HG02588 (cell line): Measurements from ENCODE around the gene EBF3.

Experiments used
- ATAC-seq: cut with Tn5 transposase; IDR thresholded peaks from one replicate; pipeline ENCODE4 v1.9.1; 2021; ENCODE audit warnings: mild to moderate bottlenecking, moderate library complexity; ENCODE audit not compliant: unreplicated experiment

The EBF3 gene

DNA sequence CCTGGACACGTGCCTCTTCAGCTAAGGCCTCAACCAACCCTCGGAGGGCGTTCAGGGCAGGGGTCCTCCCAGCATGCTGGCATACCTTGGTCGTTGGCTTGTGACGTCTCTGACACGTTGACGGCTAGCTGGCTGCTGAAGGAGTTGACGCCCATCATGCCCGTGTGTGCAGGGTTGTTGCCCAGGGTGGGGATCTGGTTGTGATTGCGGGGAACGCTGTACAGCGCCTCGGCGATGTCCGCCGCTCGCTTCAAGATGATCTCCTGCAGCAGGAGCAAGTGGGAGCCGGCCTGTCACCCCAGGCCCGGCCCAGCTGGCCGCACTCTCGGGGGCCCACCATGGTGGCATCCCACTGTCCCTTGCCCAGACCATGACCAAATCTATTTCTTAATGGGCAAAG lies 122.0 kb downstream of the EBF3 start:
- no peak for ATAC-seq

DNA sequence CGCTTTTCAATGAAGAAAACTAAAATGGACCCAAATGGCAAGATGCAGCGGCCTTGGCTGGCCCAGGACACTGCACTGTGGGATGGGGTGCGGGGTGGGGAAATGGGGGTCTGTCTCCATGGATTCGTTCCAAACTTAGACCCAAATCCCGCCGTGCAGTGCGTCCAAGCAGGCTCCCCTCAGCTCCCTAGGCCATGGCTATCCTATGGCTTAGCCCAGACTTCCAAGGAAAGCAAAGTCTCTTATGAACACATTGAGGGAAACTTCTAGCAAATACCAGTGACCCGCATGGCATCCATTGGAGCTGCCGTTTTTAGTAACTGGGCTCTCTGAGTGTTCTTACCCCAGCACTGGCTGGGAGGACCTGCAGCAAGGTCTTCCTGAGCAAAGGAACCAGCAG lies 122.5 kb downstream of the EBF3 start:
- no peak for ATAC-seq

DNA sequence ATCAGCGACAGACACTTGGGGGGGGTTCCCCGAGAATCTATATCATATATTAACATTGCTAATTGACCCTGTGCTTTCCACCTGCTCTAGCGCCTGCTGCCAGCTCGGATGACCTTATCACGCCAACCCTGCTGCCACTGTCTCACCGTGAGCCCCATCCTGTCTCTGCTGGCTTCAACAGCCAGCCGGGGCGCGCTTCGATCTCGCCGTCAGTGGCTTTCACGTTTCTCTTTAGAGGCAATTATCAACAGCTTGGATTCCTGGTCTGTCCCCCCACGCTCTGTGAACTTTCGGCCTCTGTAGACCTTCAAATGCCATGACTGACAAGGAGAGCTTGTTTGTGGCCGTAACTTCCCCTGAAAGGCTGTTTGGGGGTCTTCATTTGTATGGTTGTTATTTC lies 123.0 kb downstream of the EBF3 start:
- no peak for ATAC-seq

DNA sequence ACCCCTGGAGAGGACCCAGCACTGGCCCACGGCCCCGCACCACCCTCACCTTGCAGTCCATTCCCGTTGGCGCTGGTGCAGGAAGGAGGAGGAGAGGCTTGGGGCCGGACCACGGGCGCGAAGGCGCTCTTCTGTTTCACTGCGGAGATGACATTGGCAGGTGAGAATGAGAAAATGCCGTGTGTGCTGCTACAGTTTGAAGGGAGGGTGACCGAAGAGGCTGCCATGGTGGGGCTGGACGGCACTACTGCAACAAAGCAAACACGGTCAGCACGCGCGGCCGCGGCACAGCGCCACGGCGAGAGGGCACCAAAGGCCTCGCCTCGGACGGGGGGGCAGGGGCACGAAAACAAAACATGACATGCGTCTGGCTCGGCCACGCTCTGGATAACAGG lies 123.9 kb downstream of the EBF3 start:
- no peak for ATAC-seq

DNA sequence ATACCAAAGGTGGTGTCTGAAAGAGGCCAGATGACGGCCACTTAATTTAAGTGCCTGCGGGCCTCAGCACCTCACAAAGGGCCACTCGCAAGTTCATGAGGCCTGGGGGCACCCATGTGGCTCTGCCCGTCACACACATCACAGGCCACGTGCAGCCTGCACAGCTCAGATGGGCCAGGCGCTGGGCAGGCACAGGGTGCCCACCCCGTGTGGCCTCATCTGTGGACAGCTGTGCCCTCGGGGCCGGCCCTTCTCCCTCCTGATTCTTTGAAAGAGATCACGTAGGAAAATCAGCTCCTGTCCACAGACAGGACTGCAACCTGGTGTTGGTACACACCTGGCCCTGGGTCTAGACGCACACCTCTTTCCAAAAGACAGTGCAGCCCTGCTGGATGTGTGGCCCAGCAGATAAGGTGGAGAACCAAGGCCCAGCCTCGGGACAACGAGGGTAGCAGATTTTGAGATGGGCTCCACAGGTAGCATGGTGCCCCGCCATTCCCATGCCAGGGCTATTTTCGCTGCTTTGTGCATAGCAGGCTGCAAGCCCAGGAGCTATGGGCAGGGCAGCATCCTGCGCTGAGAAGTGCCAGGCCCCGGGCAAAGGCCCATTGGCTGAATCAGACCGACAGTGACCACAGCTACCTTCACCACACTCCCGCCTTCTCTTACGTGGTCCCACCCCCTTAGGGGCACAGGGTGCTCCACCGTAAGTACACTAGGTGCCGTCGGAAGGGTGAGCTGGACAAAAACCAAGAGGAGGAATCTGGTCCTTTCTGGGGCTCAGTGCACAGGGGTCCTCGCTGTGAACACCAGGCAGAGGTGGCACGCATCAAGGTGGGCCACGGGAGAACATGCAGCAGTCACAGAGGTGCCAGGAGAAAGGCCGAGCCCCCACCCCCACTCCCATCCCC lies 124.5 kb downstream of the EBF3 start:
- no peak for ATAC-seq

DNA sequence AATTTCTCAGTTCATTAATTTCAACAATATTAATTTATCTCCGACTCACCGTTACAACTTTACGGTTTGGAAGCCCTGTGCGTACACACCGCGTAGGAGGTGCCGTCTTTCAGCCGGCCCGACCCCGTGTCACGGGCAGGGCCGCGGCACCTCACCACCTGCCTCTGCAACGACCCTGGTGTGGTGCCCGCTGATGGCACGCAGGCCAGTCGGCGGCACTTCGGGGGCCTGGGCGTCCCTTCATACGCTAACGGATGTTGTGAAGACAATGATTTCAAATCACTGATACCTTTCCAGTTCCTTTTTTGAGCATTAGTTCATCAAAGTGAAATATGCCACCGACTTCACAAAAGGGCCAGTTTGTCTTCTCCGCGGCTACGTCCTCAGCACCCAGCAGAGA lies 125.3 kb downstream of the EBF3 start:
- no peak for ATAC-seq

DNA sequence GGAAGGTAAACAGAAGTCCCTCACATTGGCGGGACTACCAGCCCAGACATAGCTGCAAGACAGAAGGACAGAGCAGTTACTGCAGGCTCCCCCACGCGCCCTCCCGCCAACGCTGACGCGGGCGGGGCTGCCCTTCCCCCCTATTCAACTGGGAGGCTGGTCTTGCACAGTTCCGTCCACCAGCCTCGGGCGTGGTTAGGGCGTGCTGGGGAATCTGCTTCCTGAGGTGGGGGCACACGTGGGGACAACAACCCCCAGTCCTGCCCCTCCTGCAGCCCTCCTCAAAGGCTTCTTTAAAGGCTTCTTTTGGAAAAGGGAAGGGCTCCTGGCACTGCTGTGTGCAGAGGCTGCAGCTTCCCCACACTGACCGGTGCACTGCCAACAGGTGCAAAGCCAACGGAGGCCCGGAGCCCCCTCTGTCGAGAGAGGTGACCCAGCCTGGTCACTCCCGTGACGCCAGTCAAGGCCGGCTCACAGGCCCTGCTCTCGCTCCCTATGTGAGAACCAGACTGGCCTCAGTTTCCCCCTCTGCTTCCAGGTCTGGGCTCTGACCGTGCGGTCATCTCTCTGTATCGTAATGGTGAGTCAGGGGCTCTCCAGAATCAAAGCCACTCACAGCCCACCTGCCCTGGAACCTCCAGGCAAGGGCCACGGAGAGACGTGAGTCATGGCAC lies 126.0 kb downstream of the EBF3 start:
- ATAC-seq: no peak

DNA sequence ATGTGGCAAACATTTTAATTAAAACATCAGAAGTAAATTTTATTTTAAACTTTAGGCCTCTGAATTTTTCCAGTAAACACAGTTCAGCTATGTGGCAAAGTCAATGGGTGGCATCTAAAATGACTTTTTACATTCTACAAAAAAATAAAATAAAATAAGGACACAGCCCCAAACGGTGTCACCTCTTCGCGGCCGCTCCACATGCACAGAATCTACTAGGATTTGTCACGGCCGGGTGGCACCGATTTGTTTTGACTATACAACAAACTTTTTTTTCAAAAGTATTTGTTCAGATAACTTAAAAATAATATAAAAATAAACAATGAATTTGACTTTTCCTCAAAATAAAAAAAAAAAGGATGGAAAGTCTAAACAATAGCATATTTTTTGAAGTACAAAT lies 127.8 kb downstream of the EBF3 start:
- no peak for ATAC-seq

DNA sequence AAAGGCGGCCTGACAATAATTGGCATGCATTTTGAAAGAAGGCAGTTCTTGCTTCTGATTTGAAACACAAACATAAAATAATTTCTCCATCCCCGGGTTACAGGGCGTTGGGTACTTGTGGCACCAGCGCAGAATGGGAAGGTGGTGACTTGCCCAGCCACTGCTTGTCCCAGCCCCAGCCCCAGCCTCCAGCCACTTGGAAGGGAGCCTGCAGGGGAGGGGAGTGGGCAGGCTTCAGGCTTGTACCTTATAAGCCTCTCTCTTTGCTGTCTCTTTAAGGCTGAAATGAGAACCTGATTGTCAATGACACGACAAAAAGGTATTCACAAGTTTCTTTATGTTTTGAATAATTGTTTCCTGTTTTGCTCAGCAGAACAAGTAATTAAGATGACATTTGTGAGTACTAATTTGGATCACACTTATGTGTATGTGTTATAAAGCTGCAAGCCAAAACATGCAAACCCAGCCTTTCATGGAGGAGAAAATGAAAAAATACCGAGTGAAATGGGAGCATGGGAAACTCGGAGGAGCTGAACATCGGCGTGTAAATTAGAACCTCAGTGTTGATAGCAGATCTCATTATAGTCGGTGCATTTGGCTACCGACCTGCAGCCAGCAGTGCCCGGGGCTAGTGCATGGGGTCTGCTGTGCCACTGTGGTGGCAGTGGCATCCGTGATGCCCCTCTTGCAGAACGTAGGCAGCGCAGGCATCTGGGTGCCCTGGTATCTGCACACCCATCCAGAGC lies 129.9 kb downstream of the EBF3 start:
- no peak for ATAC-seq

DNA sequence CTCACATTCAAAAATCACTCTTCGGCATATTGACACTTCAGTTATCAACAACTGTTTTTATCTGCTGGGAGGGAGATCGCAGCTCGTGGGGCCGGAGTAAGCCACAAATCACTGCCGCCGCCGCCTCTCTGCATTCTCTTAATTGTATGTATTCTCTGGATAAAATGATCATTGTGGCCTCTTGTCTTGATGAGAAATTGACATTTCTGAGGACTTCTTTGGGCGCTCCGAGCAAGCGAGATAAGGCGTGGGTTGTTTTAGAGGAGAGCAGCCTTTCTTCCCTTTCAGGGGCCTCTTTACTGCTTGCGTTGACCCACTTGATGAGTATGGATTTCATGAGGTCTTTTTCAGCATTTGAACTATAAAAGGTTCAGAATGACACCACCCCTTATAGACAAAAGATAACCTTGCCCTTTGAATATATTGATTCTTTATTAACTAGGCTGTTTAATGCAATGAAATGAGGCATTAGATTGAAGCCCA lies 130.6 kb downstream of the EBF3 start:
- no peak for ATAC-seq

DNA sequence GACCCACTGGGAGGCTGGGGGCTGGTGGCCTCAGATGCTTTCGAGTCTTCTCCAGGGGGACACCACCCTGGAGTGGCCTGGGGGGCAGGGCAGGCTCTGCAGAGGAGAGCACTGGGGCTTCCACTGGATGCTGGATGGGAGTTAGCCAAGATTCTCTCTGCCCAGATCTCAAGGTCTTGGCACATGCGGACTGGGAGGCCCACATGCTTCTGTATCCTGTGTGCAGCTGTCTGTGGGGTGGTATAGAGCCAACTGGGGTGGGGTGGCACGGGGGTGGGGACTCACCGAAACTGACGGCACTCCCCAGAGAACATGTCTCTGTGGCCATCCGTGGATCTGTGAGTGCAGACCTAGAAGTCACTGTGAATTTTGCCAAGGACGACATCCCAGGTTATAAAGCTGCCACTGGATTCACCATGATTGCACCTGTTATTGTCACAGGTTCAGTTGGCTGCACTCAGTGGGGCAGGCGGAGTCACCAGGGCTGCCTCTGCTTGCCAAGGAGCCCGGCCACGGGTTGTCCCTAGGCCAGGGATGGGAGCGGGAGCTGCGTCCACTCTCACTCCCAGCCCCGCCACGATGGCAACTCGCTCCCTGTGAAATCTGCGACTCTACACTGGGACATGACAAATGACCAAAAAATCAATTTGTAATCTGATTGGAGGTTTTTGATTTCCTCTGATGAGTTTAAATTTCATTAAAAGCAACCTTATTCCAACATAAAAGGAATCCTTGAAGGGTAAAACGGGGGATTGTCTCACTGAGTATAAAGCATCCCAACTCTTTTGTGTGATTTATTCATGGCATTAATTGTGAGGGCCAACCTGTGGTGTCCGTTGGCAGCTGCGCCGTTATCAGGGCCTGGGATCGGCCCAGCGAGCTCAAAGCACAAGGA lies 131.3 kb downstream of the EBF3 start:
- ATAC-seq: no peak

DNA sequence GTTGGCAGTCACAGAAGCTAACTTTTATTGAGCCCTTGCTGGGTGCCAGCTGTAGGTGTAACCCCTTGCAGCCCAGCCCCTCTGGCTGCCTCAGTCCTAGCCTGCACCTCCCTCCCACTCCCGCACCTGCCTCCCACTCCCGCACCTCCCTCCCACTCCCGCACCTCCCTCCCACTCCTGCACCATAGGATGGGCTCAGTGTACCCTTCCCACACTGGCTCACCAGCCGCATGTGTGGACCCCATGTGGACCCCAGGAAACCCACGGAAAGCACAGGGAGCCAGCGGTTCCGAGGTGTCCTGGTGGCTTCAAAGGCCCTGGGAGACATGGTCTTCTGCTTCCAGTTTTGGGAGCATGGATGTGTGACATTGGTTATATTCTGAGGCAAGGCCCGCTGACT lies 132.9 kb downstream of the EBF3 start:
- no peak for ATAC-seq

DNA sequence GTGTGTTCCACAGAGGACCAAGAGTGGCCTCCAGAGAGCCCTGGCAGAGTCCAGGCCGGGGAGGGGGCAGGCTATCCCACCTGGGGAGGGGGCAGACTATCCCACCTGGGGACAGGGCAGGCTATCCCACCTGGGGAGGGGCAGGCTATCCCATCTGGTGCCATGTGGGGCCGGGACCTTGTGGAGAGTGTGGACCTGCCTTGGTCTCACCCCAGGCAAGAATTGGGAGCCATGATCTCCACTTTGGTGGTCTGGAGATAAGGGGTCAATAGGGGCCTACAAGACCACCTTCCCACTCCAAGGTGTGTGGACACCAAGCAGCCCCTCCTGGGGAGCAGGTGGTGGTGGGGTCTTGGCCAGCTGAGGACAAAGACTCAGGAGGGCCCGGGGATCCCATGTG lies 138.2 kb downstream of the EBF3 start:
- no peak for ATAC-seq

DNA sequence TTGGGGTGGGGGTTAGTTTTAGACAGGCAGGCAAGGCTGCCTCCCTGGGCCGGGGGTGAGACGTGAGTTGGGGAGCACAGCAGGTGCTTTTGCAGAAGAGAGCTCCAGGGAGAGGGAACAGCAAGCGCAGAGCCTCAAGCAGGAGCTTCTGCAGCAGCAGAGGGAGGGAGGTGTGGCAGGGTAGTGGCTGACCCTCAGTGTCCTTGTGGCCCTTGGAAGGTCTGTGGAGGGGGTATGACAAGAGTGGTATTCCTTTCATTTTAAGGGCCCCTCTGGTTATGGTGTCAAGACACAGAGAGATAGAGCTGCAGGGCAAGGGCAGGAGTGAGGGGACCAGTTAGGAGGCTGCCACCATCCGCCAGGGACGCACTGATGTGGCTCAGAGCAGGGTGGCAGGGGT lies 138.9 kb downstream of the EBF3 start:
- ATAC-seq: no peak

DNA sequence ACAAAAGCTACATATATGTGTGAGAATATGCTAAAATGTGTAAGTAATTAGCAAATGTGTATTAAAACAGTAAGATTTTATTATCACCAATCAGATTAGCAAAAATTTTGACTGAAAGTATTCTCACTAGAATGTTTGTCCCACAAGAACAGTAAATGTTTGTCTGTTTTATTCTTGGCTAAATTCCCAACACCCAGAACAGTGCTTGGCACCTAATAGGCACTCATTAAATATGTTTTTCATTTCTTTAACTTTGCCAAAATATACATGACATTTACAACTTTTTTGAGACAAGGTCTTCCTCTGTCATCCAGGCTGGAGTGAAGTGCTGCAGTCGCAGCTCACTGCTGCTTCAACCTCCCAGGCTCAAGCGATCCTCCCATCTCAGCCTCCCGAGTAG lies 143.6 kb downstream of the EBF3 start:
- no peak for ATAC-seq

DNA sequence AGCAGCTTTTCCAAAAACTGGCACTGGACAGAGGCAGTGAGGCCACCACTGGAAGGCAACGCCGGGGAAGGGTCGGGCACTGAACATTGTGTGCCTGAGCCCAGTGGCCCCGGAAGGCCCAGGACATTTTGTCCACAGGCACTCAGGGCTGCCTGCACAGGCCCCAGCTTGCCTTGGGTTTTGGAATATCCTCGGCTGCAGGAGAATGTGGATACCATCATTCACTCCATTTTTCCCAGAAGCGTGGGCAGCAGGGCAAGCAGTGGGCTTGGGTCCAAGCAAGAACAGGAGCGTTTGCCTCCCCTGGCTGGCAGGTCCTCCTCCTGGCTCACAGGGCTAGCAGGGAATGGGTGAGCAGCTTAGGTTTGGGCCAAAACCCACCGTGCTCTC lies 147.4 kb downstream of the EBF3 start:
- ATAC-seq: no peak

DNA sequence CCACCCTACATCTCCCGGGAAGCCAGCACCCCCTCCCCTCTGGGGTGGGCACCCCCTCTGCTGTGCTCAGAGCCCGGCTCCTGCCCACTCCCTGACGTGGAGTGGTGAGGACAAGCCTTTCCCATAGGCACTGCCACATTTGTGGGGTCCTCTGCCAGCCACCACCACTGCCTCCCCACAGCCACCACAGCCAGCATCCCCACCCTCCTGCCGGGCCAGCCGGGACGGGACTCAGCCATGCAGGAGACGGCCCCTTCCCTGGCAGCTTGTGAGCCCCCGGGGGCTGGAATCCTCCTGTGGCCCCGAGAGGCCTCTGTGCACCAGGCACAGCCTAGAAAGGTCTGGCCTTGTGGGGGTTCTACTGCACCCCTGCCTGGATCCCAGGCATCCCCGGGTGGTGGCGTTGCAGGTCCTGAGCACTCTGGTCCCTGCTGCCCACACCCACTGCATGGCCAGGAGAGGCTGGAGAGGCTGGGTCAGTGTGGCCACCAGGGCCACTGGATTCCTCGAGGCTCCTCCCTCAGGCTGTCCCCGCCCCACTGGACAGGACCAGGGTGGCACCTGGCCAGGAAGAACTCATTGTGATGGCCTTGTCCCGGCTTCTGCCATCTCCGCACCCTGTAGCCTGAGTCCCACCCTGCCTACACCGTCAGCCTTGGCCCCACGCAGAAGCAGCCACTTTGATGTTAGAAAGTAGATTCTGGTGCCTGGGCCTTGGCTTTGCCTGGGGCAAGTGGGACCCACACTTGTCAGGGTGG lies 148.0 kb downstream of the EBF3 start:
- ATAC-seq: no peak

DNA sequence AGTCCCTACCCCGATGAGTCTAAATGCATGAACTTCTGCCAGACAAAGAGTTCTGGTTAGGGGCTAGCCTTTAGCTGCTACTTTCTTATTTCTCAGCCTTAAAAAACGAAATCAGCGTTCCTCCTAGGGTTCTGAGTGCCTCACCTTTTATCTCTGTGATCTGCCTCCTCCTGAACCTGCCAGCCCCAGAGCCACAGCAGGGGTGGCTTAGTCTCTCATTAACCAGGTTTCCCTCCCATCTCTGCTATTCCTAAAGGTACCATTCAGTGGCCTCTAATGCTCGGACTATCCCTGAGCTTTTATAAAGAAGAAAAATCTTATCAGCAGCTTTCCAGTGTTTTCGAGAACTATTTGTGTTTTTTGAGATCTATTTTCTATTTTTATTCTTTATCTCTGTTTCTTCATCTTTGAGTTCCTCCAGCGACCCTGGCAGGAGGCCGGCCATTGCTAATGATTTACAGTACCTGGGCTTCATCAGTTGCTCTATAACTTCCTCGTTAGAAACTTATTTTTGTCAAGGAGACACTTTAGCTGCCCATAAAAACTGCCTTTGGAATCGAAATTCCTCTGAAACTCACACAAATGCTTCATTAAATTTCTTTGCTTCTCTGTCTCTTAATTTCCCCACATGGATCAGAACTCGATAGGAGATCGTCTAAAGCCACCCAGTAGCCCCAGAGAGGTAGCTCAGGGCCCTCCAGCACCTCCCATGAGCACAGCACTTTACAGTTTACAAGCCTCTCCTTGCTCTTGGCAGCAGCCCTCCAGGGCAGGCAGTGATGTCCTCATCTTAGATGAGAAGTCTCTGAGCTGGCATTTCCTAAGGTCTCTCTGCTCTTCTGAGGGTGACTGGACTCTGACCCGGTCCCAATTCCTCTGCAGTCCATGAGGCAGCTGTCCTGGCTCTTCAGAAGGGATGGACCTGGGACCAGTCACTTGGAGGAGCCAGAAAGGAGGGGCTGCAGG lies 149.1 kb downstream of the EBF3 start:
- no peak for ATAC-seq

DNA sequence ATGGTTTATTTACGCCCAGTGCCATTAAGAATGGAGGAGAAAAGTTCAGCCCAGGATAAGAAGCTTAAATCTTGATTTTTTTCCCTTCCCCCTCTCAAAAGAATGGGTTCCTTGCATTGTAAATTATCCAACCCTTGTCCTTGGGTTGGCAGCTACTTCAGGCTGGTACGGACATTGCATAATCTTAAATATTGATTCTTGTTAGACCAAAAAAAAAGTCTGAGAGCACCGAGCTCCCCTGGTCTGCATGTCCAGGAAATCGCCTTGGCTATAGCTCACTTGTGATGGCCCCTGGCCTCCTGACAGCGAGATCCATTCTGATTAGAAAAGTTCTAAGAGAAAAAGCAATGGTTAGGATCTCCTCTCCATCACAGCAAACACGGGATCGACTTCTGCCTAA lies 151.7 kb downstream of the EBF3 start:
- no peak for ATAC-seq
